K562 (cell line): ENCODE data around the gene ZNF692.

Source experiments
- FOXP1 ChIP-seq: sonication (generic); formaldehyde crosslinking; IDR thresholded peaks from 2 replicates; pipeline ENCODE4 v1.8.0; 2022; ENCODE audit warnings: mild to moderate bottlenecking, missing genetic modification reagents
- JUNB ChIP-seq: fragments of 450-650 bp; formaldehyde crosslinking; conservative IDR thresholded peaks from 2 replicates; pipeline ENCODE4 v1.4.0; 2020; ENCODE audit warnings: mild to moderate bottlenecking
- POLR2A ChIP-seq: fragments of 450-650 bp; conservative IDR thresholded peaks from 2 replicates; pipeline ENCODE4 v1.6.1; 2016
- POLR2AphosphoS5 ChIP-seq: IDR thresholded peaks from 2 replicates; pipeline ENCODE4 v1.6.1; 2011; ENCODE audit warnings: mild to moderate bottlenecking, low read depth, low read length, moderate library complexity; ENCODE audit not compliant: control insufficient read depth, insufficient read depth
- SIN3B ChIP-seq: fragments of 450-650 bp; IDR thresholded peaks from 2 replicates; pipeline ENCODE4 v1.6.1; 2017; ENCODE audit warnings: low read depth, mild to moderate bottlenecking, moderate library complexity
- SP1 ChIP-seq: sonication (generic); formaldehyde crosslinking; IDR thresholded peaks from 2 replicates; pipeline ENCODE4 v1.8.1; 2022; ENCODE audit warnings: mild to moderate bottlenecking, missing genetic modification reagents
- XRCC3 ChIP-seq: fragments of 450-650 bp; IDR thresholded peaks from 2 replicates; pipeline ENCODE4 v1.6.1; 2017; ENCODE audit warnings: mild to moderate bottlenecking, moderate library complexity
- TF ChIP-seq, protein P1 (sequence below): sonication (generic); formaldehyde crosslinking; IDR thresholded peaks from 2 replicates; pipeline ENCODE4 v1.4.0; 2020; ENCODE audit warnings: mild to moderate bottlenecking, missing genetic modification reagents
- TF ChIP-seq, protein P2 (sequence below): sonication (generic); formaldehyde crosslinking; IDR thresholded peaks from 2 replicates; pipeline ENCODE4 v1.8.0; 2022; ENCODE audit warnings: mild to moderate bottlenecking, low read depth, missing genetic modification reagents
- TF ChIP-seq, protein P3 (sequence below), 3 experiments: IDR thresholded peaks in 2 of 3; conservative IDR thresholded peaks in 1 of 3; 2 replicates each; pipeline ENCODE4 v1.5.1; 2011 to 2012; ENCODE audit warnings: low read length in 3 of 3, mild to moderate bottlenecking in 3 of 3, control low read depth in 2 of 3, improper control_type of control experiment in 1 of 3, inconsistent platforms in 1 of 3, low read depth in 1 of 3, mixed read lengths in 1 of 3, moderate library complexity in 1 of 3; ENCODE audit not compliant: insufficient read depth in 2 of 3
- TF ChIP-seq, protein P4 (sequence below): fragments of 450-650 bp; IDR thresholded peaks from 2 replicates; pipeline ENCODE4 v1.6.1; 2017; ENCODE audit warnings: antibody characterized with exemption, mild to moderate bottlenecking
- TF ChIP-seq, protein P5 (sequence below): fragments of 250-450 bp; sonication (Bioruptor Pico); IDR thresholded peaks from 2 replicates; pipeline ENCODE4 v1.8.0; 2021; ENCODE audit warnings: borderline replicate concordance, mild to moderate bottlenecking, moderate library complexity; ENCODE audit not compliant: poor library complexity, severe bottlenecking

DNA sequence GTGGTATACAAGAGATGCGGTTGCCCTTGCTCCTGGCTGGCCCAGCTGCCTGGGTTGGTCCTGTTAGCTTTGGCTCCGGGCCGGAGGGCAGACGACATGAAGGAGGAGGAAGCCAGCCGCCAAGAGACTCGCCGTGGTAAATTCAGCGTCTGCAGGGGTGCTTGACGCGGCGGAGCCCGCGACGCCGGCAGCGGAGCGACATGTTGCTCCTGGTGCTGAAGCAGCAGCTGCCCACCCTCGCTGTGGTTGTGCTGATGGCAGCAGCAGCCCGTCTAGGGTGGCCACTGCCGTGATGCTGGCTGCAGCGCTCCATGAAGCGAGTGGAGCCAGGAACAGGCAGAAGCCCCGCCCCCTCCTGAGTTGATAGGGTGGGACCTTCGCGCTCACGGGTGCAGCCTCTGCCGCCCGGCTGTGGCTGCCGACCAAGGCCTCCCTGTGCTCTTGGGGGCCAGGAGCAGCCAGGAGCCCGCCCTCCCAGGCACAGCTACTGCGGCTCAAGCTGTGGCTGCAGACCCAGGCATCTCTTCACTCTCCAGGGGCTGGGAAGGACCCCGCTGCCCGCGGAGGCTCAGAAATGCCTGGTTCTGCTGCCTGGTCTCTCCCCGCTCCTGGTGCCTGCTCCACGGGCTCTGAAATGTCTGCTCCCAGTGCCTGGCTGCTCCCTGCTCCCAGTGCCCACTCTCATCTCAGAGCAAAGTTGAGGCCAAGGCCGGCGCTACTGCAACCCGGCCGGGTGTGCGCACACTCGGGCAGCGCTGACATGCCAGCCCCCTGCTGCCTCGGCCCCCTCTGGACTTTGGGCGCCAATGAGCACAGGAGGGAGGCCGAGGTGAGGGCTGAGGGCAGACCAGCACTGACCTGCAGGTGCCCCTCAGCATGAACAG lies 4.4 kb upstream of the ZNF692 start:
- TF ChIP-seq, protein P1, sequence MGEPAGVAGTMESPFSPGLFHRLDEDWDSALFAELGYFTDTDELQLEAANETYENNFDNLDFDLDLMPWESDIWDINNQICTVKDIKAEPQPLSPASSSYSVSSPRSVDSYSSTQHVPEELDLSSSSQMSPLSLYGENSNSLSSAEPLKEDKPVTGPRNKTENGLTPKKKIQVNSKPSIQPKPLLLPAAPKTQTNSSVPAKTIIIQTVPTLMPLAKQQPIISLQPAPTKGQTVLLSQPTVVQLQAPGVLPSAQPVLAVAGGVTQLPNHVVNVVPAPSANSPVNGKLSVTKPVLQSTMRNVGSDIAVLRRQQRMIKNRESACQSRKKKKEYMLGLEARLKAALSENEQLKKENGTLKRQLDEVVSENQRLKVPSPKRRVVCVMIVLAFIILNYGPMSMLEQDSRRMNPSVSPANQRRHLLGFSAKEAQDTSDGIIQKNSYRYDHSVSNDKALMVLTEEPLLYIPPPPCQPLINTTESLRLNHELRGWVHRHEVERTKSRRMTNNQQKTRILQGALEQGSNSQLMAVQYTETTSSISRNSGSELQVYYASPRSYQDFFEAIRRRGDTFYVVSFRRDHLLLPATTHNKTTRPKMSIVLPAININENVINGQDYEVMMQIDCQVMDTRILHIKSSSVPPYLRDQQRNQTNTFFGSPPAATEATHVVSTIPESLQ (CRISPR knock-in tag): no peak
- TF ChIP-seq, protein P2, sequence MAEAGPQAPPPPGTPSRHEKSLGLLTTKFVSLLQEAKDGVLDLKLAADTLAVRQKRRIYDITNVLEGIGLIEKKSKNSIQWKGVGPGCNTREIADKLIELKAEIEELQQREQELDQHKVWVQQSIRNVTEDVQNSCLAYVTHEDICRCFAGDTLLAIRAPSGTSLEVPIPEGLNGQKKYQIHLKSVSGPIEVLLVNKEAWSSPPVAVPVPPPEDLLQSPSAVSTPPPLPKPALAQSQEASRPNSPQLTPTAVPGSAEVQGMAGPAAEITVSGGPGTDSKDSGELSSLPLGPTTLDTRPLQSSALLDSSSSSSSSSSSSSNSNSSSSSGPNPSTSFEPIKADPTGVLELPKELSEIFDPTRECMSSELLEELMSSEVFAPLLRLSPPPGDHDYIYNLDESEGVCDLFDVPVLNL (CRISPR knock-in tag): no peak
- TF ChIP-seq SIN3B (no peak), POLR2A (peak; percentile 61), POLR2AphosphoS5 (no peak), JUNB (no peak), XRCC3 (no peak), SP1 (CRISPR knock-in tag) (peak; percentile 41; the same call in 1 of the 2 replicates), FOXP1 (no peak)
- TF ChIP-seq, protein P3, sequence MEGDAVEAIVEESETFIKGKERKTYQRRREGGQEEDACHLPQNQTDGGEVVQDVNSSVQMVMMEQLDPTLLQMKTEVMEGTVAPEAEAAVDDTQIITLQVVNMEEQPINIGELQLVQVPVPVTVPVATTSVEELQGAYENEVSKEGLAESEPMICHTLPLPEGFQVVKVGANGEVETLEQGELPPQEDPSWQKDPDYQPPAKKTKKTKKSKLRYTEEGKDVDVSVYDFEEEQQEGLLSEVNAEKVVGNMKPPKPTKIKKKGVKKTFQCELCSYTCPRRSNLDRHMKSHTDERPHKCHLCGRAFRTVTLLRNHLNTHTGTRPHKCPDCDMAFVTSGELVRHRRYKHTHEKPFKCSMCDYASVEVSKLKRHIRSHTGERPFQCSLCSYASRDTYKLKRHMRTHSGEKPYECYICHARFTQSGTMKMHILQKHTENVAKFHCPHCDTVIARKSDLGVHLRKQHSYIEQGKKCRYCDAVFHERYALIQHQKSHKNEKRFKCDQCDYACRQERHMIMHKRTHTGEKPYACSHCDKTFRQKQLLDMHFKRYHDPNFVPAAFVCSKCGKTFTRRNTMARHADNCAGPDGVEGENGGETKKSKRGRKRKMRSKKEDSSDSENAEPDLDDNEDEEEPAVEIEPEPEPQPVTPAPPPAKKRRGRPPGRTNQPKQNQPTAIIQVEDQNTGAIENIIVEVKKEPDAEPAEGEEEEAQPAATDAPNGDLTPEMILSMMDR (IDR thresholded peaks at IDR 0.05 in 2 of 3, conservative IDR thresholded peaks at IDR 0.05 in 1 of 3; ENCODE audit: insufficient read depth in 2 of 3, low read depth in 1 of 3, low read length in 3 of 3): no peak
- TF ChIP-seq, protein P4, sequence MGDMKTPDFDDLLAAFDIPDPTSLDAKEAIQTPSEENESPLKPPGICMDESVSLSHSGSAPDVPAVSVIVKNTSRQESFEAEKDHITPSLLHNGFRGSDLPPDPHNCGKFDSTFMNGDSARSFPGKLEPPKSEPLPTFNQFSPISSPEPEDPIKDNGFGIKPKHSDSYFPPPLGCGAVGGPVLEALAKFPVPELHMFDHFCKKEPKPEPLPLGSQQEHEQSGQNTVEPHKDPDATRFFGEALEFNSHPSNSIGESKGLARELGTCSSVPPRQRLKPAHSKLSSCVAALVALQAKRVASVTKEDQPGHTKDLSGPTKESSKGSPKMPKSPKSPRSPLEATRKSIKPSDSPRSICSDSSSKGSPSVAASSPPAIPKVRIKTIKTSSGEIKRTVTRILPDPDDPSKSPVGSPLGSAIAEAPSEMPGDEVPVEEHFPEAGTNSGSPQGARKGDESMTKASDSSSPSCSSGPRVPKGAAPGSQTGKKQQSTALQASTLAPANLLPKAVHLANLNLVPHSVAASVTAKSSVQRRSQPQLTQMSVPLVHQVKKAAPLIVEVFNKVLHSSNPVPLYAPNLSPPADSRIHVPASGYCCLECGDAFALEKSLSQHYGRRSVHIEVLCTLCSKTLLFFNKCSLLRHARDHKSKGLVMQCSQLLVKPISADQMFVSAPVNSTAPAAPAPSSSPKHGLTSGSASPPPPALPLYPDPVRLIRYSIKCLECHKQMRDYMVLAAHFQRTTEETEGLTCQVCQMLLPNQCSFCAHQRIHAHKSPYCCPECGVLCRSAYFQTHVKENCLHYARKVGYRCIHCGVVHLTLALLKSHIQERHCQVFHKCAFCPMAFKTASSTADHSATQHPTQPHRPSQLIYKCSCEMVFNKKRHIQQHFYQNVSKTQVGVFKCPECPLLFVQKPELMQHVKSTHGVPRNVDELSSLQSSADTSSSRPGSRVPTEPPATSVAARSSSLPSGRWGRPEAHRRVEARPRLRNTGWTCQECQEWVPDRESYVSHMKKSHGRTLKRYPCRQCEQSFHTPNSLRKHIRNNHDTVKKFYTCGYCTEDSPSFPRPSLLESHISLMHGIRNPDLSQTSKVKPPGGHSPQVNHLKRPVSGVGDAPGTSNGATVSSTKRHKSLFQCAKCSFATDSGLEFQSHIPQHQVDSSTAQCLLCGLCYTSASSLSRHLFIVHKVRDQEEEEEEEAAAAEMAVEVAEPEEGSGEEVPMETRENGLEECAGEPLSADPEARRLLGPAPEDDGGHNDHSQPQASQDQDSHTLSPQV: 0 out of 2 replicates have a peak, but pooled peaks have one; percentile 20
- TF ChIP-seq, protein P5, sequence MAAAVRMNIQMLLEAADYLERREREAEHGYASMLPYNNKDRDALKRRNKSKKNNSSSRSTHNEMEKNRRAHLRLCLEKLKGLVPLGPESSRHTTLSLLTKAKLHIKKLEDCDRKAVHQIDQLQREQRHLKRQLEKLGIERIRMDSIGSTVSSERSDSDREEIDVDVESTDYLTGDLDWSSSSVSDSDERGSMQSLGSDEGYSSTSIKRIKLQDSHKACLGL: no peak
